Cardiac muscle cell (in vitro differentiated cells and primary cell): ENCODE data around the gene KAT5. TPM values are rescaled to one million over a fixed set of nuclear protein-coding genes. Genes with fewer than 3 reads are reported as not detected.
"Not testable (repeated sequence)": the region's sequence is repeated elsewhere in the genome, so short reads cannot be mapped to it uniquely, and the experiment has no call there.

ENCODE experiments used
- DNase-seq, 2 donors: peaks; one replicate each; pipeline versions ENCODE4 v3.0.0 to v3.0.0-alpha.2; 2010 to 2017; ENCODE audit warnings: low read depth in 1 of 2, low spot score in 1 of 2
- H3K27ac ChIP-seq: fragments of 200-600 bp; sonication (generic); 2 replicates; pipeline ENCODE4 v1.5.1; 2016
- H3K27me3 ChIP-seq: fragments of 200-600 bp; sonication (generic); 2 replicates; pipeline ENCODE4 v1.6.0; 2016; ENCODE audit warnings: control low read depth
- H3K36me3 ChIP-seq: fragments of 200-600 bp; sonication (generic); 2 replicates; pipeline ENCODE4 v1.5.1; 2016; ENCODE audit warnings: control low read depth
- H3K4me1 ChIP-seq: fragments of 200-600 bp; sonication (generic); 2 replicates; pipeline ENCODE4 v1.8.1; 2017; ENCODE audit warnings: low read depth, mild to moderate bottlenecking, mixed run types
- H3K4me3 ChIP-seq: fragments of 200-600 bp; sonication (generic); 2 replicates; pipeline ENCODE4 v1.5.1; 2016; ENCODE audit warnings: mild to moderate bottlenecking
- H3K9me3 ChIP-seq: fragments of 200-600 bp; sonication (generic); 2 replicates; pipeline ENCODE4 v1.5.1; 2017; ENCODE audit warnings: low read depth, mild to moderate bottlenecking, control low read depth
- polyA plus RNA-seq: library from polyadenylated mRNA; unstranded; fragments of >200 nt; fragmentation: Nextera tagmentation; extraction: Ambion mirVana; gene quantifications from 2 replicates; pipeline ENCODE4 v1.2.1, GENCODE V29; 2016
- total RNA-seq: library from RNA; depleted of rRNA; stranded (reverse); fragments of >200 nt; gene quantifications from 2 replicates; pipeline ENCODE4 v1.2.3, GENCODE V29; 2016
- TF ChIP-seq, protein P1 (sequence below): IDR thresholded peaks from 2 replicates; pipeline ENCODE4 v1.5.1; 2012; ENCODE audit warnings: low read depth, mild to moderate bottlenecking, low read length

The KAT5 gene
- total and polyA plus RNA-seq, 2 experiments from 2014 or later: 51.4 to 63.7 TPM

GRCh38 chr11:65745049-65745448 is 33.0 kb downstream of the KAT5 start:
- Histone ChIP-seq H3K27ac (no peak overlapping the region), H3K27me3 (no peaks in the 10 kb centered on the region), H3K4me1 (no peaks in the 10 kb centered on the region), H3K36me3 (no peaks in the 10 kb centered on the region), H3K4me3 (no peak overlapping the region), H3K9me3 (no peaks in the 10 kb centered on the region)
- no peak for DNase-seq
- TF ChIP-seq, protein P1, sequence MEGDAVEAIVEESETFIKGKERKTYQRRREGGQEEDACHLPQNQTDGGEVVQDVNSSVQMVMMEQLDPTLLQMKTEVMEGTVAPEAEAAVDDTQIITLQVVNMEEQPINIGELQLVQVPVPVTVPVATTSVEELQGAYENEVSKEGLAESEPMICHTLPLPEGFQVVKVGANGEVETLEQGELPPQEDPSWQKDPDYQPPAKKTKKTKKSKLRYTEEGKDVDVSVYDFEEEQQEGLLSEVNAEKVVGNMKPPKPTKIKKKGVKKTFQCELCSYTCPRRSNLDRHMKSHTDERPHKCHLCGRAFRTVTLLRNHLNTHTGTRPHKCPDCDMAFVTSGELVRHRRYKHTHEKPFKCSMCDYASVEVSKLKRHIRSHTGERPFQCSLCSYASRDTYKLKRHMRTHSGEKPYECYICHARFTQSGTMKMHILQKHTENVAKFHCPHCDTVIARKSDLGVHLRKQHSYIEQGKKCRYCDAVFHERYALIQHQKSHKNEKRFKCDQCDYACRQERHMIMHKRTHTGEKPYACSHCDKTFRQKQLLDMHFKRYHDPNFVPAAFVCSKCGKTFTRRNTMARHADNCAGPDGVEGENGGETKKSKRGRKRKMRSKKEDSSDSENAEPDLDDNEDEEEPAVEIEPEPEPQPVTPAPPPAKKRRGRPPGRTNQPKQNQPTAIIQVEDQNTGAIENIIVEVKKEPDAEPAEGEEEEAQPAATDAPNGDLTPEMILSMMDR: no peak

DNA sequence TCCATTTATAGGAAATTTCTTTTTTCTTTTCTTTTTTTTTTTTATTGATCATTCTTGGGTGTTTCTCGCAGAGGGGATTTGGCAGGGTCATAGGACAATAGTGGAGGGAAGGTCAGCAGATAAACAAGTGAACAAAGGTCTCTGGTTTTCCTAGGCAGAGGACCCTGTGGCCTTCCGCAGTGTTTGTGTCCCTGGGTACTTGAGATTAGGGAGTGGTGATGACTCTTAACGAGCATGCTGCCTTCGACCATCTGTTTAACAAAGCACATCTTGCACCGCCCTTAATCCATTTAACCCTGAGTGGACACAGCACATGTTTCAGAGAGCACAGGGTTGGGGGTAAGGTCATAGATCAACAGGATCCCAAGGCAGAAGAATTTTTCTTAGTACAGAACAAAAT is 50.1 kb downstream of the KAT5 start:
- not testable (repeated sequence) for H3K4me3 ChIP-seq, H3K27ac ChIP-seq, H3K27me3 ChIP-seq, DNase-seq, H3K4me1 ChIP-seq, H3K36me3 ChIP-seq, H3K9me3 ChIP-seq

GRCh38 chr11:65762816-65763215 is 50.8 kb downstream of the KAT5 start:
- H3K4me3 ChIP-seq, H3K9me3 ChIP-seq, H3K27ac ChIP-seq, H3K4me1 ChIP-seq, DNase-seq, H3K27me3 ChIP-seq, H3K36me3 ChIP-seq: not testable (repeated sequence)

DNA sequence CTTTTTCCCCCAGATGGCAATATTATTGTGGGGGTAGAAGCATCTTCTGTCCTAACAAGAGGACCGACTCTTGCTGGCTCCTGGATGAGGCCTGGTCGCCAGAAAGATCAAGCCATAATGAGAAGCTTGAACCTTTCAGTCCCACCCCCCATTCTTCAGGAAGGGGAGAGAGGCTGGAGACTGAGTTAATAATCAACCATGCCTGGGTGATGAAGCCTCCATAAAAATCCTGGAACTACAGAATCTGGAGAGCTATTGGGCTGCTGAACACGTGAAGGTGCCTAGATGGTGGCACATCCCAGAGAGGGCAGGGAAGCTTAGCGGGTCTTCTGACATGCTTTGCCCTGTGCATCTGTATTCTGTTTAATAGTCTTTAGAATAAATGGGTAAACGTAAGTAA is 52.4 kb downstream of the KAT5 start:
- Histone ChIP-seq H3K4me3 (no peak overlapping the region), H3K4me1 (no peaks in the 10 kb centered on the region), H3K27me3 (no peaks in the 10 kb centered on the region), H3K27ac (no peak overlapping the region), H3K9me3 (no peaks in the 10 kb centered on the region), H3K36me3 (no peaks in the 10 kb centered on the region)
- no peak for DNase-seq
- TF ChIP-seq, protein P1: no peak

GRCh38 chr11:65766535-65766934 is 54.5 kb downstream of the KAT5 start:
- H3K4me3 ChIP-seq: no peak overlapping the region
- DNase-seq: peak in 1 of 2 donors; percentile 72
- no peaks in the 10 kb centered on the region for H3K4me1 ChIP-seq
- H3K9me3 ChIP-seq: no peaks in the 10 kb centered on the region
- no peaks in the 10 kb centered on the region for H3K27me3 ChIP-seq
- TF ChIP-seq, protein P1: no peak
- no peaks in the 10 kb centered on the region for H3K36me3 ChIP-seq
- no peak overlapping the region for H3K27ac ChIP-seq

- no peak overlapping the region for H3K27ac ChIP-seq
- TF ChIP-seq, protein P1: no peak
- H3K27me3 ChIP-seq: no peaks in the 10 kb centered on the region
- no peaks in the 10 kb centered on the region for H3K36me3 ChIP-seq
- no peaks in the 10 kb centered on the region for H3K9me3 ChIP-seq
- no peaks in the 10 kb centered on the region for H3K4me1 ChIP-seq
- peak in 1 of 2 donors; percentile 71 for DNase-seq
- H3K4me3 ChIP-seq: no peak overlapping the region
Measured at GRCh38 chr11:65767406-65767805, 55.4 kb downstream of the KAT5 start.

DNA sequence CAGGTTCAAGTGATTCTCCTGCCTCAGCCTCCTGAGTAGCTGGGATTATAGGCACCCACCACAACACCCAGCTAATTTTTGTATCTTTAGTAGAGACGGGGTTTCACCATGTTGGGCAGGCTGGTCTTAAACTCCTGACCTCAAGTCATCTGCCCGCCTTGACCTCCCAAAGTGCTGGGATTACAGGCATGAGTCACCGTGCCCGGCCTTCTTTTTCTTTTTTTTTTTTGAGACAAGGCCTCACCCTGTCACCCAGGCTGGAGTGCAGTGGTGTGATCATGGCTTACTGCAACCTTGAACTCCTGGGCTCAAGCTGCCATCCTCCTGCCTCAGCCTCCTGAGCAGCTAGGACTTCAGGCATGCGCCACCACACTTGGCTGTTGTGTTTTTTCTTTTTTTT is 55.8 kb downstream of the KAT5 start:
- not testable (repeated sequence) for H3K27me3 ChIP-seq, H3K27ac ChIP-seq, H3K9me3 ChIP-seq, DNase-seq, H3K4me1 ChIP-seq, H3K4me3 ChIP-seq, H3K36me3 ChIP-seq

Other genes starting within 250 kb of the KAT5 start
- 3,311 and 7,439 TPM in 2 replicates for gene MALAT1, start 213.2 kb upstream of the KAT5 start, total RNA-seq
- 16,838 and 18,899 TPM in 2 replicates for gene MALAT1, start 213.2 kb upstream of the KAT5 start, polyA plus RNA-seq
- gene SCYL1, start 187.2 kb upstream of the KAT5 start, total RNA-seq: 157 and 168 TPM in 2 replicates
- 139 and 146 TPM in 2 replicates for gene SCYL1, start 187.2 kb upstream of the KAT5 start, polyA plus RNA-seq
- gene LTBP3, start 153.9 kb upstream of the KAT5 start, total RNA-seq: 61.8 and 98.3 TPM in 2 replicates
- 53.7 and 60.9 TPM in 2 replicates for gene LTBP3, start 153.9 kb upstream of the KAT5 start, polyA plus RNA-seq
- gene ZNRD2, start 141.8 kb upstream of the KAT5 start, total RNA-seq: 56.6 and 57.4 TPM in 2 replicates
- 55.7 and 70.5 TPM in 2 replicates for gene ZNRD2, start 141.8 kb upstream of the KAT5 start, polyA plus RNA-seq
- gene FAM89B, start 139.7 kb upstream of the KAT5 start, total RNA-seq: 42.9 and 71.8 TPM in 2 replicates
- 96.0 and 132 TPM in 2 replicates for gene FAM89B, start 139.7 kb upstream of the KAT5 start, polyA plus RNA-seq
- gene EHBP1L1, start 136.2 kb upstream of the KAT5 start, total RNA-seq: 14.9 and 50.5 TPM in 2 replicates
- gene EHBP1L1, start 136.2 kb upstream of the KAT5 start, polyA plus RNA-seq: 14.2 and 30.0 TPM in 2 replicates
- gene KCNK7, start 116.5 kb upstream of the KAT5 start, total RNA-seq: 0.25 TPM in 1 of 2 replicates, not detected in the other
- not detected in 2 replicates for gene KCNK7, start 116.5 kb upstream of the KAT5 start, polyA plus RNA-seq
- 44.8 and 63.1 TPM in 2 replicates for gene MAP3K11, start 98.0 kb upstream of the KAT5 start, total RNA-seq
- 25.9 and 31.2 TPM in 2 replicates for gene MAP3K11, start 98.0 kb upstream of the KAT5 start, polyA plus RNA-seq
- 40.9 and 42.7 TPM in 2 replicates for gene PCNX3, start 96.5 kb upstream of the KAT5 start, total RNA-seq
- 18.9 and 22.0 TPM in 2 replicates for gene PCNX3, start 96.5 kb upstream of the KAT5 start, polyA plus RNA-seq
- 17.3 and 25.9 TPM in 2 replicates for gene SIPA1, start 74.2 kb upstream of the KAT5 start, total RNA-seq
- gene SIPA1, start 74.2 kb upstream of the KAT5 start, polyA plus RNA-seq: 21.6 and 33.7 TPM in 2 replicates
- gene RELA, start 49.3 kb upstream of the KAT5 start, total RNA-seq: 39.8 and 51.9 TPM in 2 replicates
- gene RELA, start 49.3 kb upstream of the KAT5 start, polyA plus RNA-seq: 46.2 and 46.5 TPM in 2 replicates
- gene RNASEH2C, start 8.5 kb downstream of the KAT5 start, total RNA-seq: 83.7 and 108 TPM in 2 replicates
- gene RNASEH2C, start 8.5 kb downstream of the KAT5 start, polyA plus RNA-seq: 71.5 and 84.4 TPM in 2 replicates
- 18.1 and 24.3 TPM in 2 replicates for gene AP5B1, start 68.7 kb downstream of the KAT5 start, total RNA-seq
- gene AP5B1, start 68.7 kb downstream of the KAT5 start, polyA plus RNA-seq: 13.6 and 18.0 TPM in 2 replicates
- 0.15 and 0.60 TPM in 2 replicates for gene OVOL1, start 74.8 kb downstream of the KAT5 start, total RNA-seq
- gene OVOL1, start 74.8 kb downstream of the KAT5 start, polyA plus RNA-seq: 0.35 TPM in 1 of 2 replicates, not detected in the other
- gene SNX32, start 121.7 kb downstream of the KAT5 start, total RNA-seq: 5.9 and 6.0 TPM in 2 replicates
- 13.2 and 21.4 TPM in 2 replicates for gene SNX32, start 121.7 kb downstream of the KAT5 start, polyA plus RNA-seq
- gene CFL1, start 145.9 kb downstream of the KAT5 start, total RNA-seq: 974 and 1,709 TPM in 2 replicates
- gene CFL1, start 145.9 kb downstream of the KAT5 start, polyA plus RNA-seq: 1,641 and 2,660 TPM in 2 replicates
- gene MUS81, start 148.2 kb downstream of the KAT5 start, total RNA-seq: 74.3 and 88.9 TPM in 2 replicates
- 80.3 and 82.7 TPM in 2 replicates for gene MUS81, start 148.2 kb downstream of the KAT5 start, polyA plus RNA-seq
- gene EFEMP2, start 160.5 kb downstream of the KAT5 start, total RNA-seq: 138 and 161 TPM in 2 replicates
- 216 and 267 TPM in 2 replicates for gene EFEMP2, start 160.5 kb downstream of the KAT5 start, polyA plus RNA-seq
- not detected in 2 replicates for gene CTSW, start 167.6 kb downstream of the KAT5 start, total RNA-seq
- 0.60 TPM in 1 of 2 replicates, not detected in the other for gene CTSW, start 167.6 kb downstream of the KAT5 start, polyA plus RNA-seq
- 140 and 220 TPM in 2 replicates for gene FIBP, start 176.2 kb downstream of the KAT5 start, total RNA-seq
- 143 and 199 TPM in 2 replicates for gene FIBP, start 176.2 kb downstream of the KAT5 start, polyA plus RNA-seq
- gene CCDC85B, start 178.4 kb downstream of the KAT5 start, total RNA-seq: 67.3 and 80.2 TPM in 2 replicates
- 83.4 and 96.5 TPM in 2 replicates for gene CCDC85B, start 178.4 kb downstream of the KAT5 start, polyA plus RNA-seq
- gene FOSL1, start 188.1 kb downstream of the KAT5 start, total RNA-seq: 0.21 TPM in 1 of 2 replicates, not detected in the other
- gene FOSL1, start 188.1 kb downstream of the KAT5 start, polyA plus RNA-seq: 0.60 TPM in 1 of 2 replicates, not detected in the other
- gene C11orf68, start 206.8 kb downstream of the KAT5 start, total RNA-seq: 34.7 and 39.5 TPM in 2 replicates
- 73.1 and 86.5 TPM in 2 replicates for gene C11orf68, start 206.8 kb downstream of the KAT5 start, polyA plus RNA-seq
- gene DRAP1, start 207.2 kb downstream of the KAT5 start, total RNA-seq: 257 and 264 TPM in 2 replicates
- gene DRAP1, start 207.2 kb downstream of the KAT5 start, polyA plus RNA-seq: 230 and 288 TPM in 2 replicates
- 1.0 TPM in 1 of 2 replicates, not detected in the other for gene TSGA10IP, start 233.2 kb downstream of the KAT5 start, total RNA-seq
- 0.25 and 1.1 TPM in 2 replicates for gene TSGA10IP, start 233.2 kb downstream of the KAT5 start, polyA plus RNA-seq
- gene SART1, start 249.5 kb downstream of the KAT5 start, total RNA-seq: 55.7 and 74.7 TPM in 2 replicates
- 51.6 and 59.4 TPM in 2 replicates for gene SART1, start 249.5 kb downstream of the KAT5 start, polyA plus RNA-seq